ENCODE data around the gene CEP83. TPM values are rescaled to one million over a fixed set of nuclear protein-coding genes. Genes with fewer than 3 reads are reported as not detected.

The CEP83 gene
- total RNA-seq, 2 experiments from 2014 or later = 29.2 to 29.6 TPM

- POLR2A ChIA-PET = interaction anchor here (0.7 kb wide), 2 partner anchors 99 to 1890 kb away, joined by 6 to 8 read pairs; no protein-coding TSS in a partner anchor
- CTCF ChIA-PET = interaction anchor here (0.6 kb wide), 1 partner anchor 153 kb away, joined by 3 read pairs; no protein-coding TSS in a partner anchor
Observed at GRCh38 chr12:94284046-94284445, 175.6 kb downstream of the CEP83 start.

- ChIA-PET POLR2A (no interaction called here), CTCF (interaction anchor here (1.0 kb wide), 1 partner anchor 9 kb away, joined by 4 read pairs; no protein-coding TSS in a partner anchor)
Observed at GRCh38 chr12:94282675-94283074, 177.0 kb downstream of the CEP83 start.

- CTCF ChIA-PET = no interaction called here
- POLR2A ChIA-PET = no interaction called here
Observed at GRCh38 chr12:94280063-94280462, 179.6 kb downstream of the CEP83 start.

GRCh38 chr12:94277426-94278000 is 182.2 kb downstream of the CEP83 start:
- ChIA-PET CTCF (no interaction called here), POLR2A (no interaction called here)

GRCh38 chr12:94276725-94277124 is 182.9 kb downstream of the CEP83 start:
- POLR2A ChIA-PET = no interaction called here
- CTCF ChIA-PET = interaction anchor here (0.9 kb wide), 1 partner anchor 128 kb away, joined by 4 read pairs; no protein-coding TSS in a partner anchor

- ChIA-PET POLR2A (no interaction called here), CTCF (interaction anchor here (1.0 to 1.2 kb wide), 2 partner anchors 9 to 257 kb away, joined by 3 to 4 read pairs; no protein-coding TSS in a partner anchor)
Observed at GRCh38 chr12:94273272-94273671, 186.4 kb downstream of the CEP83 start.

GRCh38 chr12:94272280-94272679 is 187.4 kb downstream of the CEP83 start:
- CTCF ChIA-PET = interaction anchor here (1.2 kb wide), 1 partner anchor 258 kb away, joined by 3 read pairs; no protein-coding TSS in a partner anchor
- POLR2A ChIA-PET = no interaction called here

- ChIA-PET POLR2A (no interaction called here), CTCF (interaction anchor here (1.3 kb wide), 1 partner anchor 42 kb away, joined by 3 read pairs; no protein-coding TSS in a partner anchor)
Observed at GRCh38 chr12:94271351-94271750, 188.3 kb downstream of the CEP83 start.

GRCh38 chr12:94269316-94269999 is 190.2 kb downstream of the CEP83 start:
- ChIA-PET CTCF (interaction anchor here (1.1 to 2.2 kb wide), 3 partner anchors 36 to 121 kb away, joined by 4 to 7 read pairs (median 6); partner anchors contain the start of gene PLXNC1), POLR2A (interaction anchor here (1.4 kb wide), 1 partner anchor 62 kb away, joined by 4 read pairs; no protein-coding TSS in a partner anchor)

GRCh38 chr12:94267921-94268471 is 191.7 kb downstream of the CEP83 start:
- ChIA-PET CTCF (interaction anchor here (0.6 kb wide), 1 partner anchor 17 kb away, joined by 4 read pairs; no protein-coding TSS in a partner anchor), POLR2A (no interaction called here)

- ChIA-PET POLR2A (no interaction called here), CTCF (no interaction called here)
Observed at GRCh38 chr12:94267537-94267872, 192.2 kb downstream of the CEP83 start.

- ChIA-PET CTCF (no interaction called here), POLR2A (no interaction called here)
Observed at GRCh38 chr12:94266796-94267536, 192.7 kb downstream of the CEP83 start.

- ChIA-PET CTCF (no interaction called here), POLR2A (no interaction called here)
Observed at GRCh38 chr12:94265966-94266745, 193.5 kb downstream of the CEP83 start.

- POLR2A ChIA-PET = no interaction called here
- CTCF ChIA-PET = no interaction called here
Observed at GRCh38 chr12:94265539-94265938, 194.1 kb downstream of the CEP83 start.

- ChIA-PET CTCF (no interaction called here), POLR2A (no interaction called here)
Observed at GRCh38 chr12:94264736-94265485, 194.8 kb downstream of the CEP83 start.

GRCh38 chr12:94263905-94264561 is 195.6 kb downstream of the CEP83 start:
- ChIA-PET POLR2A (no interaction called here), CTCF (interaction anchor here (1.8 kb wide), 1 partner anchor 129 kb away, joined by 4 read pairs; no protein-coding TSS in a partner anchor)

GRCh38 chr12:94263011-94263811 is 196.5 kb downstream of the CEP83 start:
- ChIA-PET CTCF (interaction anchor here (1.0 to 1.8 kb wide), 3 partner anchors 46 to 129 kb away, joined by 3 to 4 read pairs (median 4); no protein-coding TSS in a partner anchor), POLR2A (interaction anchor here (1.1 to 1.4 kb wide), 2 partner anchors 17 to 115 kb away, joined by 3 to 4 read pairs; partner anchors contain the start of gene PLXNC1)
